D341Med (cell line): ENCODE results near the gene BET1.

ENCODE experiments used
- DNase-seq: peaks from one replicate; pipeline ENCODE4 v3.0.0; 2012; ENCODE audit warnings: low spot score

The BET1 gene

DNA sequence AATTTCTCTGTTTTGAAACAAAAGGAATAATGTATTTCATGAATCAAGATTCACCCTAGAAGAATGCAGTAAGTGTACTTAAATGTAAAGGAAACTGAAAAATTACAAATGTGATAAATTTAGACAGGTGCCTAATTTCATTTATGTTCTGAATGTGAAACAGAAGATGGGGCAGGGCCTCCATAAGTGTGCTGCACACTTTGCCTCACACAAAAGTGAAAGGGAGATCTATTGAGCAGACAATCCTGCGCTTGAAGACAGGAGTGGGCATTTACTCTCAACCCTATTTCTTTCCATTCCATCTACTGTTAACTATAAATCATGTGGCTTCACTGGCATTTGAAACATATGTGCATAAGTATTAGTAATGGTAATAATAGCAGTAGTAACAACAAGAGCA lies 46.4 kb downstream of the BET1 start:
- DNase-seq: no peak

DNA sequence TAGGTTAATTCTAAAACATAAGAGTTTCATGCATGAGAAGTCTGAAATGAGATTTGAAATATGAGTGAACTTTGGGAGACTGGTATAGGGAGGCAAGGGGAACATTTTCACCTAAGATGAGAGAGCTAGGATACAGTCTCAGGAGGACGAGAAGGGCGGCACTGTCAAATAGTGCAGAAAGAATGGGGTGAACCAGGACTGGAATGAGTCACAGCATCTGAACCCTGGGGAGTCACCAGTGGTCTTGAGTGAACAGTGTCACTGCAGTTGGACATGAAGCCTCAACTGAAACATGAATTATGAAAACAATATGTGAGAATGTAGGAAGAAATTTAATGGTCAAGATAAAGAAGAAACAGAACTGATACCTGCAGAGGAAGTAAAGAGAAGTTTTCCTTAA lies 48.9 kb downstream of the BET1 start:
- no peak for DNase-seq

DNA sequence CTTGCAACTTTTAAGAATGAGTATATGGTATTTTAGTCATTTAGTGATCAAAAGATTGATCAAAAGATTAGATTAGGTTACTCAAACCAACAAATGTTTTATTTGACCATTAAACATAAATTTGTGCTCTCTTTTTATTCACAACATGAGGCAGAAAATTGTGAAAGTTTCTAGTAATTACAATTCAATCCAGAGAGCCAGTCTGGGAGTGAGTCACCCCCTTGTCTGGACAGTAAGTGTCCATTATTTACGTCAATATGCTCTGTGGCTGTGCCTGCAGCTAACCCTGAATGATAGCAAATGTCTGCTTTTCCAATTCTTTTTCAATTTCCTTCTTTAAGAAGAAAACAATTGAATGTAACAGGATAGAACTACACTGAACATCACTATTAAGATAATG lies 54.7 kb downstream of the BET1 start:
- DNase-seq: no peak

DNA sequence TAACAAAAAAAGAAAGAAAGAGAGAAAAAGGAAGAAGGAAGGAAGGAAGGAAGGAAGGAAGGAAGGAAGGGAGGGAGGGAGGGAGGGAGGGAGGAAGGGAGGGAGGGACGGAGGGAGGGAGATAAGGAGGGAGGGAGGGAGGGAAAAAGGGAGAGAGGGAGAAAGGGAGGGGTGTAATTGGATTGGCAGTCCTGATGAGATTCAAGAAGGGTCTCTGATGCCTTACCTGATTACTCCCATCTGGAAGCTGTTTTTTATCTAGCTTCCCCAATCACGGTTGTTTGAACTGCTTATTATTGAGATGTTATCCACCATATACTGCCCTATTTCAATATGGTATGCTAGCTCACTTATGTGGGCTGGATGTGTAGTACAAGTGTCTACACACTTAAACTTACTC lies 55.3 kb downstream of the BET1 start:
- no peak for DNase-seq

DNA sequence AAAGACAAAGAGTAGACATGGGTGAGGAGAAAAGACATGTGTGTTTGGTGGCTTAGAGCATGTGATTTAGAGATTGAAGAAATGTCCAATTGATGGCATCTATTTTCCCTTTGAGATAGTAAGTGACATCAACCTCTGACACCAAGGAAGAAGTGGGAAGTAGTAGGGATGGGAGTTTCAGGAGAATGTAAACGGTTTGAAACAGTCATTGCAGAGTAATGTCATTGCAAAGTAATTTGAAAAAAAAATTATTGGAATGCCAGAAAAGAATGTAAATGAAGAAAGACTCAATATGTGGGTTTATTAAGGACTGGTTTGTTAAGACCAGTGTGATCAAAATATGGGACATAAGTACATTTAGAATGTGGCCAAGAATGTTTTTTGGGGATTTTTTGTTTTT lies 56.0 kb downstream of the BET1 start:
- DNase-seq: no peak

DNA sequence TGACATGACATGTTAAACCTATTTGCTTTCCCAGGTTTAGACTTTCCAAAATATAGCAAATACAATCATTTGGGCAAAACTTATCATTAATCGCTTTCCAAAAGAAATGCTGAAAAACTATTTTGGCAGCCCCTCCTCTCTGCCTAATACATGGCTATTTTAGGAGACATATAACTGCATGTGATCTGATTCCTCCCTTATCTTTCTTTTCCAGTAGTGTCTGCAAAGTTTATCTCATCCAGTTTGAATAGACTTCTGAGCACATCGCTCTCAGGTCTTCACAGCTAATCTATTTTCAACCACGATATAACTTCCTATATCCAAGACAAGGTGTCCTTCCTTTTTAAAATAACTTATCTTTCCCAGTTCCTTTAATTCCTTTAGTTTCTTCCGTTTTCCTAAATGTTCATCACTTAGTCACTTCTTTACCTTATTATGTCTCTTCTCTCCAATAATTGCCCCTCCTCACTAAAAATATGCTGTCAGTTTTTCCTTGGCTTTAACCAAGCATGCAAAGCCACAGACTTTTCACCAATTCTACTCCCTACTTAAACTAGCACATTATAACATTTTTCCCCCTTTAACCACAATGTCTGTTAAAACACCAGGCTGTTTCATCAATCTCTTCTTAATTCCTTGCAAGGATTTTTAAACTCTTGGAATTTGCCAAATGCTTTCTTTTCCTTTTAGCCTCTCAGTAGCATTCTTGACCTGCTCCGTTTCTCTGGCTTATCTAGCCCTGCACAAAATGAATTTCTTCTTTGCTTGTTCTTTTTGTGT lies 58.2 kb downstream of the BET1 start:
- no peak for DNase-seq

DNA sequence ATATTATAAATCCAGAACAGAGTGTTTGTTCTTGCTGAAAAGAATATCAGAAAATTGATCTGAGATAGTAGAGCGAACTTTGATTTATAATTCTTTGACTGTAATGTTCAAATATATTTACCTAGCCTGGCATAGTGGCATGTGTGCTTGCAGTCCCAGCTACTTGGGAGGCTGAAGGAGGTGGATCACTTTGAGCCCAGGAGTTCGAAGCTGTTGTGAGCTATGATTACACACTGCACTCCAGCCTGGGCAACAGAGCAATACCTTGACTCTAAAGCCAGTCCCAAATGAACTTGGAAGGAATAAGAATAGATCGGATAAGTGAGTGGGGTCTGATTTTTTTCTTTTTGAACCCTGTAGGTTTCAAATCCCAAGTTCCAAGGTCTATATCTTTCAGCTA lies 59.1 kb downstream of the BET1 start:
- no peak for DNase-seq

DNA sequence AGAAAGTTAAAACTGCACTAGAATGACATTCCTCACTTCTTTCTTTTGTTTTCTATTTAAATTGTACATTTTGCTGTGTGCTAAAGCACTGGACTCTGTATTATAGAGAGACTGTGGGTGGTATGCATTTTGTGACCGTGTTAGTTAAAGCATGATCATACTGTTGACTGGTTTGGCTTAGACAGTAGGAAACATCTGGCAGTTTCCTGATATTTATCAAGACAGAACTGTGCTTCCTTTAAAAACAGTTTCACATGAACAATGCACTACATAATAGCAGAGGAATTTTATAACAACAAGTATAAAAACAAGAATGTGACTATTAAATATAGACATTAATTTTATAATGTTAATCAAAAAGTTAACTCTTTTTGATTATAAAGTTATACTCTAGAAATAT lies 59.5 kb downstream of the BET1 start:
- no peak for DNase-seq

DNA sequence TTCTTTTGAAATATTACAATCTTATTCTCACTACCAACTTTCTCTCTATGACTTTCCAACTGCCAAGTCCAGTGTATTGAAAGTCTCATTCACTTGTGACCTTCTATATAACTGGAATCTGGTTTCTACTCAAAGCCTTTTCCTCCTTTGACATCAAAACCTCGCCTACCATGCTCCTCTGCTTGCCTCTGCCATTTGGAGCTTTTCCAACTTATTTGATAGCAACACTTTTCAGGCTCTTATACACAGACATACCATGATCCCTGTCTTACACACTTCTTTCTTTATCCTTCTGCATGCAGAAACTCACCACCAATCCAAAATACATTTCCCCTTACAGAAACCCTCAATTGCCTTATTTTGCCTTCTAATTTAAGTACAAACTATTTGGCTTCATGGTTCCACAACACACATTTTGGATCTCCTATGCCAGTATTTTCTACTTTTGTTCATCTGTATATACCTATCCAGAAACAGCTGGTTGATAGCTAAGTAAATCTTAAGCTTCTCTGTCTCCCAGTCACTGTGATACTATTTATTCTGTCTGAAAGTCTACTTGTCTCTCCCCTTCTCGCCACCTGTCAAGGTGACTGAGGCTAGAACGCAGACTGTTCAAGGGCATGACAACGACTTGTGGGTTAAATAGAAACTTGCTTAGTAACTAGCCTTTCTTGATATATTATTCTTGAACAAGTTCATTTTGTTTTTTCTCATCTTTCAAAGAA lies 60.2 kb downstream of the BET1 start:
- no peak for DNase-seq
